ENCODE measurements around the gene SFMBT2. TPM values are rescaled to one million over a fixed set of nuclear protein-coding genes. Genes with fewer than 3 reads are reported as not detected.

The SFMBT2 gene
- total and polyA plus RNA-seq, 2 experiments from 2014 or later: 4.3 to 5.9 TPM

DNA sequence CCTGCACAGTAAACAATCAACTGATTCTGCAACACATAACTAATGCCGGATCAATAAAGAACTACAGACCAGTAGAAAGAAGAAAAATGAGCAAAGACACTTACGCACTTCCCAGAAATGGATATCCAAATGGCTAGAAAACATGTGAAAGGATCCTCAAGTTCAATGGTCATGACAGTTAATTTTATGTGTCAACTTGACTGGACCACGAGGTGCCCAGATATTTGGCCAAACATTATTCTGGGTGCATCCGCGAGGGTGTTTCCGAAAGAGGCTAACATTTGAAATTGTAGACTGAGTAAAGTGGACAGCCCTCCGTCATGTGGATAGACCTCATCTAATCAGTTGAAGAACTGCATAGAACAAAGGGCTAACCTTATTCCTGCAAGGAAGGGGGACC is 102.0 kb downstream of the SFMBT2 start:
- H3K9me3 ChIP-seq (ENCODE audit: low read depth): no peaks in the 10 kb centered on the region
- DNase-seq (ENCODE audit: low read depth in 1 of 2, low spot score in 1 of 2): no peak
- H3K4me1 ChIP-seq (ENCODE audit: low read depth): peaks cover 5% of the 10 kb centered on the region
- no peaks in the 10 kb centered on the region for H3K36me3 ChIP-seq
- H3K27ac ChIP-seq: no peak overlapping the region
- H3K27me3 ChIP-seq: no peaks in the 10 kb centered on the region
- H3K4me3 ChIP-seq: no peak overlapping the region
- TF ChIP-seq, protein P1, sequence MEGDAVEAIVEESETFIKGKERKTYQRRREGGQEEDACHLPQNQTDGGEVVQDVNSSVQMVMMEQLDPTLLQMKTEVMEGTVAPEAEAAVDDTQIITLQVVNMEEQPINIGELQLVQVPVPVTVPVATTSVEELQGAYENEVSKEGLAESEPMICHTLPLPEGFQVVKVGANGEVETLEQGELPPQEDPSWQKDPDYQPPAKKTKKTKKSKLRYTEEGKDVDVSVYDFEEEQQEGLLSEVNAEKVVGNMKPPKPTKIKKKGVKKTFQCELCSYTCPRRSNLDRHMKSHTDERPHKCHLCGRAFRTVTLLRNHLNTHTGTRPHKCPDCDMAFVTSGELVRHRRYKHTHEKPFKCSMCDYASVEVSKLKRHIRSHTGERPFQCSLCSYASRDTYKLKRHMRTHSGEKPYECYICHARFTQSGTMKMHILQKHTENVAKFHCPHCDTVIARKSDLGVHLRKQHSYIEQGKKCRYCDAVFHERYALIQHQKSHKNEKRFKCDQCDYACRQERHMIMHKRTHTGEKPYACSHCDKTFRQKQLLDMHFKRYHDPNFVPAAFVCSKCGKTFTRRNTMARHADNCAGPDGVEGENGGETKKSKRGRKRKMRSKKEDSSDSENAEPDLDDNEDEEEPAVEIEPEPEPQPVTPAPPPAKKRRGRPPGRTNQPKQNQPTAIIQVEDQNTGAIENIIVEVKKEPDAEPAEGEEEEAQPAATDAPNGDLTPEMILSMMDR (IDR thresholded peaks at IDR 0.05; ENCODE audit: low read depth, low read length): no peak

DNA sequence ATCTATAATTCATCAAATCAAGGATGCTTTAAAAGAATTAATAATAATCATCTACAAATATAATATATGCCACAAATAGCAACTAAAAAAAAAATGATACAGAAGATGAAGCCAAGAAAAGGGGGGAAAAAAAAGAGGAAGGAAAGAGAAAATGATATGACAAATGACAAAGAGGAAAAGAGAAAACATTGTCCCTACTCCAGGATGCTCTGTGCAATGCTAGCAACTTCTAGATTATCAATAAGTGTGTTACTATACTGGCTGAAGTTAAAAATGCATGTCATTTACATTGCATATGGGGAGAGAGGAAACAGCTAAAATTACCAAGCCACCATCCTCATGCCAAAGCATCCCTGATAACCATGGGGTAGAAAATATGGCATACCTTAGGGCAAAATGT is 104.2 kb downstream of the SFMBT2 start:
- Histone ChIP-seq H3K27ac (no peak overlapping the region), H3K4me1 (ENCODE audit: low read depth) (peaks cover 5% of the 10 kb centered on the region), H3K4me3 (no peak overlapping the region), H3K27me3 (no peaks in the 10 kb centered on the region), H3K36me3 (no peaks in the 10 kb centered on the region), H3K9me3 (ENCODE audit: low read depth) (no peaks in the 10 kb centered on the region)
- TF ChIP-seq, protein P1 (IDR thresholded peaks at IDR 0.05; ENCODE audit: low read depth, low read length): no peak
- no peak for DNase-seq (ENCODE audit: low read depth in 1 of 2, low spot score in 1 of 2)

DNA sequence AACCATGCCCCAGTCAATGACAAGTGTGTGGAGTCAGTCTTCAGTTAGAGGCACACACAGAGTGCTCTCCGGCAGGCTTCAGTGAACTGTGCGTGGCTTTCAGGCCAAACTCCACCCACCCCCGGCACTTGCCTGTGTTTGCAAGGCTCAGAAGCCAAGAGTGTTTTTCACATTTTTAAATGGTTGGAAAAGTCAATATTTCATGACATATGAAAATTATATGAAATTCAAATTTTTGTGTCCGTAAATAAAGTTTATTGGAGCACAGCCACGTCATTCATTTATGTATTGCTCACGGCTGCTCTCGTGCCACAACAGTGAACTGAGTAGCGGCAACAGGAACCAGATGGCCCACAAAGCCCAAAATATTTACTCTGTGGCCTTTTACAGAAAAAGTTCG is 104.7 kb downstream of the SFMBT2 start:
- no peaks in the 10 kb centered on the region for H3K9me3 ChIP-seq (ENCODE audit: low read depth)
- H3K27ac ChIP-seq: no peak overlapping the region
- no peaks in the 10 kb centered on the region for H3K36me3 ChIP-seq
- peaks cover 2% of the 10 kb centered on the region for H3K4me1 ChIP-seq (ENCODE audit: low read depth)
- DNase-seq (ENCODE audit: low read depth in 1 of 2, low spot score in 1 of 2): no peak
- TF ChIP-seq, protein P1 (IDR thresholded peaks at IDR 0.05; ENCODE audit: low read depth, low read length): no peak
- no peaks in the 10 kb centered on the region for H3K27me3 ChIP-seq
- H3K4me3 ChIP-seq: no peak overlapping the region

DNA sequence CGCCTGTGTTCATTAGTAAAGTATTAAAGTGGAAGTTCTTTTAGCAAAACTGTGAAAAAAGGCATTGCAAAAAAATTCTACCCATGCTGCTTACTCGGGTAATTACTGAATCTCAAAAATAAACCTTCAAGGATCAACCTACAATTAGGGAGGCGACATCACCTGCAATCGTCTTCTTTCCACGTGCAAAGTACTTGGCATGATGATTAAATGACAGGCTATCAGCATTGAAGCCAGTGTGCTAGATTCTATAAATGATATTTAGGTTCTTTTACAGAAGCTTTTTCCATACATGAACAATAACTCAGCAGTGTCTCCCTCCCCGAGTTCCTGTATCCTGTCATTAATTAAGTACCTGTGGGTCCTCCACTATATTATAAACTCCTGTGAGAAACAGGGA is 105.8 kb downstream of the SFMBT2 start:
- no peak overlapping the region for H3K4me3 ChIP-seq
- no peaks in the 10 kb centered on the region for H3K9me3 ChIP-seq (ENCODE audit: low read depth)
- no peaks in the 10 kb centered on the region for H3K27me3 ChIP-seq
- H3K4me1 ChIP-seq (ENCODE audit: low read depth): no peaks in the 10 kb centered on the region
- no peaks in the 10 kb centered on the region for H3K36me3 ChIP-seq
- TF ChIP-seq, protein P1 (IDR thresholded peaks at IDR 0.05; ENCODE audit: low read depth, low read length): no peak
- no peak overlapping the region for H3K27ac ChIP-seq
- DNase-seq (ENCODE audit: low read depth in 1 of 2, low spot score in 1 of 2): no peak

DNA sequence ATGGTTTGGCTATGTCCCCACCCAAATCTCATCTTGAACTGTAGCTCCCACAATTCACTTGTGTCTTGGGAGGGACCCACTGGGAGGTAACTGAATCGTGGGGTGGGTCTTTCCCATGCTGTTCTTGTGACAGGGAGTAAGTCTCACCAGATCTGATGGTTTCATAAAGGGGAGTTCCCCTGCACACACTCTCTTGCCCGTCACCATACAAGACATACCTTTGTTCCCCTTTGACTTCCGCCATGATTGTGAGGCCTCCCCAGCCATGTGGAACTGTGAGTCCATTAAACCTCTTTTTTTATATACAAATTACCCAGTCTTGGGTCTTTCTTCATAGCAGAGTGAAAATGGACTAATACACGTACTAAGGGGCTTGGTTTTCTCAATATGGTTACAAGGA is 106.7 kb downstream of the SFMBT2 start:
- no peaks in the 10 kb centered on the region for H3K4me1 ChIP-seq (ENCODE audit: low read depth)
- TF ChIP-seq, protein P1 (IDR thresholded peaks at IDR 0.05; ENCODE audit: low read depth, low read length): no peak

More for the DNA sequence above, 106.7 kb downstream of the SFMBT2 start:
- H3K27ac ChIP-seq: no peak overlapping the region
- no peaks in the 10 kb centered on the region for H3K36me3 ChIP-seq
- no peaks in the 10 kb centered on the region for H3K9me3 ChIP-seq (ENCODE audit: low read depth)
- no peak overlapping the region for H3K4me3 ChIP-seq
- no peak for DNase-seq (ENCODE audit: low read depth in 1 of 2, low spot score in 1 of 2)
- no peaks in the 10 kb centered on the region for H3K27me3 ChIP-seq
